Measurements from ENCODE around the gene CNTNAP2.

DNA sequence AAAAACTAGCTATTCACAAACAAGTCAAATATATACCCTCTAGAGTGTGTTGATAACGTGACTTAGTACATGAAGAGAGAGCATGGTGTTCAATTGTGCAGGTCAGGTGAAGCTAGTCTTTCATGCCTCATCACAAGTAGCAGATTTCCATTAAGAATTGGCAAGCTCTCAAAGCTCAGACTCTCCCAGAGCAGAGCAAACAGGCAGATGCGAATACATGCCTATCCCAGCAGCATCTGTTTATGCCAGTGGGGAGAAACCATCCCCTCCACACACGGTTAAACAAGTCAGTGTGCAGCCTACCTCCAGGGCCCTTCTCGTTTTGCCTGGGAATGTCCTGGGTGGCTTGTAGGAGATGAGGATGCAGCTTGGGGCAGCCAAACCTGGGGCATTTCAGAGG lies 1941.5 kb downstream of the CNTNAP2 start:
- TF ChIP-seq POLR2A (IDR thresholded peaks at IDR 0.05; ENCODE audit: control extremely low read depth in 1 of 2, low read depth in 2 of 2, low read length in 2 of 2) (no peak), CEBPB (IDR thresholded peaks at IDR 0.05; ENCODE audit: low read depth, low read length) (no peak), CREB1 (IDR thresholded peaks at IDR 0.05) (no peak)
